ENCODE data around the gene RPGR.
A peak's percentile ranks its signal among the peaks of the same experiment; 100 is the strongest.

GRCh38 chrX:38220415-38221390, 106.6 kb downstream of the RPGR start, which contains the start of gene SRPX:
- TF ChIP-seq POLR2A (IDR thresholded peaks at IDR 0.05; ENCODE audit: borderline replicate concordance, extremely low read depth, insufficient read depth, insufficient read length) (no peak), EZH2phosphoT487 (IDR thresholded peaks at IDR 0.05; ENCODE audit: borderline replicate concordance) (no peak), POLR2AphosphoS5 (IDR thresholded peaks at IDR 0.05; ENCODE audit: low read depth, low read length) (0 out of 2 replicates have a peak, but pooled peaks have one; percentile 20), CTCF (IDR thresholded peaks at IDR 0.05 in 2 of 3, conservative IDR thresholded peaks at IDR 0.05 in 1 of 3; ENCODE audit: borderline replicate concordance in 1 of 3, insufficient read depth in 1 of 3, low read depth in 2 of 3, low read length in 2 of 3) (no peak), JUND (IDR thresholded peaks at IDR 0.05) (no peak), ZNF274 (IDR thresholded peaks at IDR 0.05; ENCODE audit: low read depth, low read length) (no peak), EZH2 (IDR thresholded peaks at IDR 0.05) (no peak), RAD21 (IDR thresholded peaks at IDR 0.05; ENCODE audit: low read depth) (no peak), EGR1 (IDR thresholded peaks at IDR 0.05; ENCODE audit: low read depth) (0 out of 2 replicates have a peak, but pooled peaks have one; percentile 20), TCF7L2 (IDR thresholded peaks at IDR 0.05; ENCODE audit: borderline replicate concordance, extremely low read depth, insufficient read depth, insufficient read length) (no peak)
- TF ChIP-seq, protein P1, sequence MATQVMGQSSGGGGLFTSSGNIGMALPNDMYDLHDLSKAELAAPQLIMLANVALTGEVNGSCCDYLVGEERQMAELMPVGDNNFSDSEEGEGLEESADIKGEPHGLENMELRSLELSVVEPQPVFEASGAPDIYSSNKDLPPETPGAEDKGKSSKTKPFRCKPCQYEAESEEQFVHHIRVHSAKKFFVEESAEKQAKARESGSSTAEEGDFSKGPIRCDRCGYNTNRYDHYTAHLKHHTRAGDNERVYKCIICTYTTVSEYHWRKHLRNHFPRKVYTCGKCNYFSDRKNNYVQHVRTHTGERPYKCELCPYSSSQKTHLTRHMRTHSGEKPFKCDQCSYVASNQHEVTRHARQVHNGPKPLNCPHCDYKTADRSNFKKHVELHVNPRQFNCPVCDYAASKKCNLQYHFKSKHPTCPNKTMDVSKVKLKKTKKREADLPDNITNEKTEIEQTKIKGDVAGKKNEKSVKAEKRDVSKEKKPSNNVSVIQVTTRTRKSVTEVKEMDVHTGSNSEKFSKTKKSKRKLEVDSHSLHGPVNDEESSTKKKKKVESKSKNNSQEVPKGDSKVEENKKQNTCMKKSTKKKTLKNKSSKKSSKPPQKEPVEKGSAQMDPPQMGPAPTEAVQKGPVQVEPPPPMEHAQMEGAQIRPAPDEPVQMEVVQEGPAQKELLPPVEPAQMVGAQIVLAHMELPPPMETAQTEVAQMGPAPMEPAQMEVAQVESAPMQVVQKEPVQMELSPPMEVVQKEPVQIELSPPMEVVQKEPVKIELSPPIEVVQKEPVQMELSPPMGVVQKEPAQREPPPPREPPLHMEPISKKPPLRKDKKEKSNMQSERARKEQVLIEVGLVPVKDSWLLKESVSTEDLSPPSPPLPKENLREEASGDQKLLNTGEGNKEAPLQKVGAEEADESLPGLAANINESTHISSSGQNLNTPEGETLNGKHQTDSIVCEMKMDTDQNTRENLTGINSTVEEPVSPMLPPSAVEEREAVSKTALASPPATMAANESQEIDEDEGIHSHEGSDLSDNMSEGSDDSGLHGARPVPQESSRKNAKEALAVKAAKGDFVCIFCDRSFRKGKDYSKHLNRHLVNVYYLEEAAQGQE (IDR thresholded peaks at IDR 0.05; ENCODE audit: low read depth) = no peak
- TF ChIP-seq, protein P2, sequence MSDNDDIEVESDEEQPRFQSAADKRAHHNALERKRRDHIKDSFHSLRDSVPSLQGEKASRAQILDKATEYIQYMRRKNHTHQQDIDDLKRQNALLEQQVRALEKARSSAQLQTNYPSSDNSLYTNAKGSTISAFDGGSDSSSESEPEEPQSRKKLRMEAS (IDR thresholded peaks at IDR 0.05) = peak; percentile 40; the same call in 1 of the 2 replicates
